ENCODE data around the gene CHST11.

DNA sequence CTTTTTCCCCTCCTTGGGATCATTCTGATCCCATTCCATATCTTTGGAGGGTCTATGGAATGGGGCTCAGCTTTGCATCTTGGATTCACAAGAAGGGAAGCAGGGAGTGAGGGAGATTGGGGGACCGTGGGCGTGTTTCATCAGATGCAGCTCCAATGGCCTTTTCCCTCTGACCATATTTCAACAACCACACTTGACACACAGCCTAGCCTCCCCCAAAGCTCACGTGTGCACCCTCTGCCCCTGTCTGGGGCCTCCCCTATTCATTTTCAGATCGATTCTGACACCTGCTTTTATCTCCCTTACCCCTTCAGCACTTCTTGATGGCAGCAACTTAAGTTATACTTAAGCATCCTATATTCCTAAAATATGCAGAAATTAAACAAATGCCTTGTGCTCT, 126.6 kb downstream of the CHST11 start:
- TF ChIP-seq, protein P1, sequence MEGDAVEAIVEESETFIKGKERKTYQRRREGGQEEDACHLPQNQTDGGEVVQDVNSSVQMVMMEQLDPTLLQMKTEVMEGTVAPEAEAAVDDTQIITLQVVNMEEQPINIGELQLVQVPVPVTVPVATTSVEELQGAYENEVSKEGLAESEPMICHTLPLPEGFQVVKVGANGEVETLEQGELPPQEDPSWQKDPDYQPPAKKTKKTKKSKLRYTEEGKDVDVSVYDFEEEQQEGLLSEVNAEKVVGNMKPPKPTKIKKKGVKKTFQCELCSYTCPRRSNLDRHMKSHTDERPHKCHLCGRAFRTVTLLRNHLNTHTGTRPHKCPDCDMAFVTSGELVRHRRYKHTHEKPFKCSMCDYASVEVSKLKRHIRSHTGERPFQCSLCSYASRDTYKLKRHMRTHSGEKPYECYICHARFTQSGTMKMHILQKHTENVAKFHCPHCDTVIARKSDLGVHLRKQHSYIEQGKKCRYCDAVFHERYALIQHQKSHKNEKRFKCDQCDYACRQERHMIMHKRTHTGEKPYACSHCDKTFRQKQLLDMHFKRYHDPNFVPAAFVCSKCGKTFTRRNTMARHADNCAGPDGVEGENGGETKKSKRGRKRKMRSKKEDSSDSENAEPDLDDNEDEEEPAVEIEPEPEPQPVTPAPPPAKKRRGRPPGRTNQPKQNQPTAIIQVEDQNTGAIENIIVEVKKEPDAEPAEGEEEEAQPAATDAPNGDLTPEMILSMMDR (IDR thresholded peaks at IDR 0.05): no peak
- TF ChIP-seq POLR2A (IDR thresholded peaks at IDR 0.05): no peak
- TF ChIP-seq POLR2AphosphoS5 (IDR thresholded peaks at IDR 0.05): no peak

All from breast epithelium (tissue), 3 donors.